ENCODE data around the gene ZFR2.

The ZFR2 gene

DNA sequence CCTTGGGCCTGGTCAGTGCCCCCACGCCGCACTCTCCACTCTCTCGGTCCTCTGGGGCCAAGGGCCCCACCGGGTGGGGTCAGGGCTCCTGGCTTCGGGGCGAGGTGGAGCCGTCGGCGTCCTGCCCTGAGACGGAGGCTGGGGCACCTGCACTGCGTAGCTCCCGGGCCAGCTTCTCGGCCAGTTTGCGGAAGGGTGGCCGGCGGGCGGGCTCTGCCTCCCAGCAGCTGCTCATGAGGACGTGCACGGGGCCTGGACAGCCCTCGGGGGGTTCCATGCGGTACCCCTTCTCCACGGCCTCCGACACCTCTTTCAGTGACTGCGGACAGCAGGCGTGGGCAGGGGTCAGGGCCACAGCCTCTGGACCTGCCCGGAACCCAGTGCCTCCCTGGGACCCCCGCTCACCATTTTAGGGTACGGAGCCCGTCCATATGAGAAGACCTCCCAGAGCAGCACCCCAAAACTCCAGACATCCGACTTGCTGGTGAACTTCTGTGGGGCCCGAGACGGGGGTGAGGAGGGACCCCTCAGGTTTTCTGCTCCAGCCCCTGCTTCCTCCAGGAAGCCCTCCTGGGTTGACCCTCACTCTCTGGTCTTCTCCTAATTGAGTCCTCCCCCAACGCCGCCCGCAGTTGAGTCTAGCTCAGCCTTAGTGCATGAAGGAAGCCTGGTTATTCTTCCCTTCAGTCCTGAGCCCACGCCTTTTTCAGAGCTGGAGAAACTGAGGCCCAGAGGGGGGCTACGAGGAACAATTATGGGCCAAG is 90.6 kb downstream of the ZFR2 start:
- FAIRE-seq (no peak), DNase-seq (ENCODE audit: insufficient read length, low spot score) (no peak)
- TF ChIP-seq, protein P1, sequence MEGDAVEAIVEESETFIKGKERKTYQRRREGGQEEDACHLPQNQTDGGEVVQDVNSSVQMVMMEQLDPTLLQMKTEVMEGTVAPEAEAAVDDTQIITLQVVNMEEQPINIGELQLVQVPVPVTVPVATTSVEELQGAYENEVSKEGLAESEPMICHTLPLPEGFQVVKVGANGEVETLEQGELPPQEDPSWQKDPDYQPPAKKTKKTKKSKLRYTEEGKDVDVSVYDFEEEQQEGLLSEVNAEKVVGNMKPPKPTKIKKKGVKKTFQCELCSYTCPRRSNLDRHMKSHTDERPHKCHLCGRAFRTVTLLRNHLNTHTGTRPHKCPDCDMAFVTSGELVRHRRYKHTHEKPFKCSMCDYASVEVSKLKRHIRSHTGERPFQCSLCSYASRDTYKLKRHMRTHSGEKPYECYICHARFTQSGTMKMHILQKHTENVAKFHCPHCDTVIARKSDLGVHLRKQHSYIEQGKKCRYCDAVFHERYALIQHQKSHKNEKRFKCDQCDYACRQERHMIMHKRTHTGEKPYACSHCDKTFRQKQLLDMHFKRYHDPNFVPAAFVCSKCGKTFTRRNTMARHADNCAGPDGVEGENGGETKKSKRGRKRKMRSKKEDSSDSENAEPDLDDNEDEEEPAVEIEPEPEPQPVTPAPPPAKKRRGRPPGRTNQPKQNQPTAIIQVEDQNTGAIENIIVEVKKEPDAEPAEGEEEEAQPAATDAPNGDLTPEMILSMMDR (IDR thresholded peaks at IDR 0.05; ENCODE audit: insufficient read depth, missing control alignments), result no peak

DNA sequence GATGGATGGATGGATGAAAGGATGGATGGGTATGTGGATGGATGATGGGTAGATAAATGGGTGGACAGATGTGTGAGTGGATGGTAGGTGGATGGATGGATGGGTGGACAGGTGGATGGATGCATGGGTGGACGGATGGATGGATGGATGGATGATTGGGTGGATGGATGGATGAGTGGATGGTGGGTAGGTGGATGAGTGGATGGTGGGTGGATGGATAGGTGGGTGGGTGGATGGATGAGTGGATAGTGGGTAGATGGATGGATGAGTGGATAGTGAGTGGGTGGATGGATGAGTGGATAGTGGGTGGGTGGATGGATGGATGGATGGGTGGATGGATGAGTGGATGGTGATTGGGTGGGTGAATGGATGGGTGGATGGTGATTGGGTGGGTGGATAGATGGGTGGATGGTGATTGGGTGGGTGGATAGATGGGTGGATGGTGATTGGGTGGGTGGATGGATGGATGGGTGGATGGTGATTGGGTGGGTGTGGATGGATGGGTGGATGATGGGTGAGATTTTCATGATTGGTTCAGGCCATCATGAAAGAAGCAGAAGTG is 92.3 kb downstream of the ZFR2 start:
- FAIRE-seq, result no peak
- DNase-seq (ENCODE audit: insufficient read length, low spot score), result no peak
- TF ChIP-seq, protein P1 (IDR thresholded peaks at IDR 0.05; ENCODE audit: insufficient read depth, missing control alignments), result no peak

DNA sequence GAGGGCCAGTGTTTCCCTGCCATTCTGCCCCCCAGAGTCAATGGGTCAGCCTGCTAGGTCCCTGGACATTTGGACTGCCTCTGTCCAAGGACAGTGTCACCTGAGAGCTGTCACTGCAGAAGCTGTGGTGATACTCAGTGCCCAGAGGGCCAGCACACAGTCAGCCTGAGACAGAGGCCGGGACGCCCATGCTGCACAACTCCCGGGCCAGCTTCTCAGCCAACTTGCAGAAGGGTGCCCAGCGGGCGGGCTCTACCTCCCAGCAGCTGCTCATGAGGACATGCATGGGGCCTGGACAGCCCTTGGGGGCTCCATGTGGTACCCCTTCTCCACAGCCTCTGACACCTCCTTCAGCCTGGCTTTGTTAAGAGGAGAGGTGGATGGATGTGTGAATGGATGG is 93.0 kb downstream of the ZFR2 start:
- FAIRE-seq (no peak), DNase-seq (ENCODE audit: insufficient read length, low spot score) (no peak)
- TF ChIP-seq, protein P1 (IDR thresholded peaks at IDR 0.05; ENCODE audit: insufficient read depth, missing control alignments), result no peak

DNA sequence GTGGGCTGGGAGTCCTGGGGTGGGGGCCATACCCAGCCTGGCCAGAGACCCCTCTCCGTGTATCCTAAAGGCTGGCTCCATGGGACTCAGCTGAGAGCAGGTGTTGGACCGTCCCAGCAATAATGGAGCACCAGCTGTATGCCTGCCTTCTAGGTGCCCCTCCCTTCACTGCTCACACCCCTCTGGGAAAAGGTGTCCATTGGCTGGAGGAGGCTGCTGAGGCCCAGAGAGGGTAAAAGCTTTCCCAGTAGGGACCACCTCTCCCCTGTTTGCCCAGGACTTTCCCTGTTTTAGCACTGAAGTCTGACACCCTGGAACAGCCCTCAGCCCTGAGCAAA is 93.5 kb downstream of the ZFR2 start:
- TF ChIP-seq, protein P1 (IDR thresholded peaks at IDR 0.05; ENCODE audit: insufficient read depth, missing control alignments), result no peak
- DNase-seq (ENCODE audit: insufficient read length, low spot score) (no peak), FAIRE-seq (no peak)

DNA sequence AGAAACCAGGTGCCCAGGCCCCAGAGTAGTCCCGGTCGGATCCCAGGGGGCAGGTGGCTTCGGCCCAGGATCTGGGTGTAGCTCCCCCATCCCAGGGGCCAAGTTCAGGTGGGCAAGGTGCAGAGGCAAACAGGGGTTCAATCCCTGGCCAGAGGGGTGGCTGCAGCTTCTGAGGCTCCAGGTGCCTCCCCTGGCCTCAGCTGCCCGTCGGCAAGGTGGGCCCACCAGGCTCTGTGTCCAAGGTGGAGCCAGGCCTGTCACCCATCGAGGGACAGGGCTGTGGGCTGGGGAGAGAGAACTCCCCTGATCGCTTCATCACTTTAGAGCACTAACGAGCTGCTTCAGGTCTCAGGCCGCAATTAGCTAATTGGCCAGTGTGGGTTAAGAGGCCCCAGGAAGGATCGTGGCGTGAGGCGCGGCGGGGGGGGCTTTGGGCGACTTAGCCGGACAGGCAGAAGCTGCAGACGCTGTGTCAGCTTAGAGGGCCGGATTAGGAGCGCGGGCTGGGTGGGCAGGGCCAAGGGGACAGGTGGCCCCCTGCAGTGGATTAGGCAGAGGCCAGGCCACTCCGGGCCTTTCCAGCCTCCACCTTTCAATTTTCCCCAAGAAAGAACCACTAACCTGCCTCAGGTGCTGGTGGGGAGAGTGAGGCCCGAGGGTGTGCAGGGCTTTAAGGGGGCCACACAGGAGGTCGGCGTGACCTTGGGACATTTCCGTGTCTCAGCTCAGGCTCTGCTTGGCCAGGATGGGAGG is 94.0 kb downstream of the ZFR2 start:
- FAIRE-seq, result no peak
- TF ChIP-seq, protein P1 (IDR thresholded peaks at IDR 0.05; ENCODE audit: insufficient read depth, missing control alignments), result no peak
- DNase-seq (ENCODE audit: insufficient read length, low spot score), result peak; percentile 97

DNA sequence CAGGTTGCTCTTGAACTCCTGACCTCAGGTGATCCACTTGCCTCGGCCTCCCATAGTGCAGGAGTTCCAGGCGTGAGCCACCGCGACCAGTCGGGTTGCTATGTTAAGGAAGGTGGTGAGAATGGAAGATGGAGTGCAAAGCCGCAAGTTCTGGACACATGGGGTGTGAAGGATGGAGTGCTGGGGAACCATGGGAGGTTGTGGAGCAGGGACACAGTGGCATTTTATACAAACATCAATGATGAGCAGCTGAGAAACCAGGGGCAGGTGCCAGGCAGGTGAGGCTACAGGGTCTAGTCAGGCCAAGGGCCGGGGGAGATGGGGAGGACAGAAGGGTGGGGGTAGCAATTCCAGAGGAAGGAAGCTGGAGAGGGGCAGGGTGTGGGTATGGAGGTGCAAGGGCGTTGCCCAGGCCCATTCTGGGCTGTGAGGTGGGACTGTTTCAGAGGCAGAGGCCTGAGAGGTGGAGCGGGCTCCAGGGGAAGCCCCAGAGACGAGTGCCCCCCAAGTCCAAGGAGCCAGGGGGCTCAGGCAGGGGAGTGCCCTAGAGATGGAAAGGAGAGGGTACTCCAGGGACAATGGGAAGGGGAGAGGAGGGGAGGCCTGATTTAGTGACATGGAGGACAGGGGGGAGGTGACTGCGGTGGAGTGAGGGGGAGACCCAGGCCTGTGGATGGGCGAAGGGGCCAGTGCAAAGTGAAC is 94.9 kb downstream of the ZFR2 start:
- DNase-seq (ENCODE audit: insufficient read length, low spot score), result no peak
- TF ChIP-seq, protein P1 (IDR thresholded peaks at IDR 0.05; ENCODE audit: insufficient read depth, missing control alignments), result no peak
- FAIRE-seq, result no peak
